A673 (cell line): ENCODE results near the gene NUDCD3. TPM values are rescaled to one million over a fixed set of nuclear protein-coding genes. Genes with fewer than 3 reads are reported as not detected.

Experiments used
- BruUV-seq: library from RNA; stranded (reverse); fragments of 400-500 nt; replicated peaks from 2 replicates; lab custom pipeline; 2021; lab: Mats Ljungman, UMichigan
- CTCF ChIA-PET: fragments of 300-600 bp; sonication (Branson Sonifier 250); formaldehyde crosslinking; loops from one replicate; lab custom pipeline; 2022; ENCODE audit warnings: antibody characterized with exemption; lab: Charles Lee
- POLR2A ChIA-PET: fragments of 300-600 bp; sonication (Branson Sonifier 250); formaldehyde crosslinking; loops from one replicate; lab custom pipeline; 2022; ENCODE audit warnings: antibody characterized with exemption; ENCODE audit not compliant: low non-redundant PET; lab: Charles Lee
- DNase-seq: peaks from one replicate; pipeline ENCODE4 v3.0.0-alpha.2; 2015; ENCODE audit warnings: low spot score
- H3K27ac ChIP-seq: fragments of 200-600 bp; sonication (generic); 2 replicates; pipeline ENCODE4 v1.5.1; 2016; ENCODE audit warnings: mixed run types, low read depth, mild to moderate bottlenecking, mixed read lengths, antibody characterized with exemption, low read length; ENCODE audit not compliant: poor library complexity, severe bottlenecking
- H3K27me3 ChIP-seq: fragments of 200-600 bp; sonication (generic); replicated peaks from 2 replicates; pipeline ENCODE4 v1.6.1; 2017; ENCODE audit warnings: mixed run types, low read depth, mild to moderate bottlenecking, mixed read lengths, antibody characterized with exemption, low read length; ENCODE audit not compliant: insufficient read depth, poor library complexity
- H3K36me3 ChIP-seq: fragments of 200-600 bp; sonication (generic); 2 replicates; pipeline ENCODE4 v1.6.1; 2016; ENCODE audit warnings: mixed run types, mild to moderate bottlenecking, mixed read lengths, antibody characterized with exemption, low read length; ENCODE audit not compliant: insufficient read depth, poor library complexity, severe bottlenecking
- H3K4me1 ChIP-seq: fragments of 200-600 bp; sonication (generic); 2 replicates; pipeline ENCODE4 v1.6.1; 2017; ENCODE audit warnings: mixed run types, mild to moderate bottlenecking, mixed read lengths, antibody characterized with exemption, low read length; ENCODE audit not compliant: insufficient read depth, poor library complexity, severe bottlenecking
- H3K4me3 ChIP-seq: fragments of 200-600 bp; sonication (generic); 2 replicates; pipeline ENCODE4 v1.5.1; 2016; ENCODE audit warnings: low read depth, mixed run types, mild to moderate bottlenecking, mixed read lengths, low read length; ENCODE audit not compliant: poor library complexity, severe bottlenecking
- H3K9me3 ChIP-seq: fragments of 200-600 bp; sonication (generic); 2 replicates; pipeline ENCODE4 v1.6.1; 2016; ENCODE audit warnings: mixed run types, low read depth, mild to moderate bottlenecking, mixed read lengths, antibody characterized with exemption, low read length; ENCODE audit not compliant: poor library complexity, severe bottlenecking
- CTCF ChIP-seq: fragments of 300-800, 200-600 bp; sonication (generic); conservative IDR thresholded peaks from 2 replicates; pipeline ENCODE4 v1.5.1; 2017; ENCODE audit warnings: low read depth, mild to moderate bottlenecking, antibody characterized with exemption, low read length, moderate library complexity, mixed read lengths
- EZH2 ChIP-seq: fragments of 200-600 bp; sonication (generic); IDR thresholded peaks from 2 replicates; pipeline ENCODE4 v1.6.1; 2017; ENCODE audit warnings: borderline replicate concordance, low read depth, mild to moderate bottlenecking, mixed read lengths, antibody characterized with exemption, low read length; ENCODE audit not compliant: poor library complexity, severe bottlenecking
- intact Hi-C: fragments of 100-400 bp; cut with micrococcal nuclease; formaldehyde crosslinking; loops from one replicate; pipeline ENCODE4 v1.10.0; 2022; ENCODE audit not compliant: unreplicated experiment
- total RNA-seq: library from RNA; stranded (reverse); gene quantifications from 2 replicates; pipeline ENCODE4 v1.2.3, GENCODE V29; 2021

Gene NUDCD3
- total RNA-seq, 1 experiment from 2014 or later: 119 TPM

GRCh38 chr7:44455155-44455554 lies 35.3 kb downstream of the NUDCD3 start:
- POLR2A ChIA-PET: no interaction called here
- intact Hi-C loops: no loop called here
- CTCF ChIA-PET: interaction anchor here (0.6 kb wide), 1 partner anchor 205 kb away, joined by 3 read pairs; no protein-coding TSS in a partner anchor
- TF ChIP-seq CTCF: no peak
- TF ChIP-seq EZH2: no peak
- no peak for DNase-seq
- Histone ChIP-seq H3K9me3 (no peaks in the 10 kb centered on the region), H3K4me3 (no peak overlapping the region), H3K27me3 (no peaks in the 10 kb centered on the region), H3K36me3 (no peaks in the 10 kb centered on the region), H3K4me1 (no peaks in the 10 kb centered on the region), H3K27ac (no peak overlapping the region)
- no TSS peak for BruUV-seq

DNA sequence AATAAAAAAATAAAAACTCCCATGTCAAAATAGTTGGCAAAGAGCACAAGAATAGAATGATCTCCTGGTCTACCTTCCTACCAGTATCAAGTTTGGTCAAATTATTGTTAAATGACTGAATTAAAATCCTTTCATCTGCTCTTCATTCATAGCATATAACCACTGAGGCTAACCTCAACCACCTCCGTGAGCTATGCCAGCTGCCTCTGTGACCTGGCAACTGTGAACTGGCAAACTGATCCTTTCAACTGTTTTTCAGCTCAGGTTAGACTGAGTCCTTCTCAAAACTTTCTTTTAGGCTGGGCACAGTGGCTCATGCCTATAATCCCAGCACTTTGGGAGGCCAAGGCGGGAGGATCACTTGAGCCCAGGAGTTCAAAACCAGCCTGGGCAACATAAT lies 36.1 kb downstream of the NUDCD3 start:
- no peaks in the 10 kb centered on the region for H3K27me3 ChIP-seq
- no TSS peak for BruUV-seq
- intact Hi-C loops: no loop called here
- H3K9me3 ChIP-seq: no peaks in the 10 kb centered on the region
- H3K4me1 ChIP-seq: no peaks in the 10 kb centered on the region
- TF ChIP-seq EZH2 (no peak), CTCF (no peak)
- ChIA-PET CTCF (no interaction called here), POLR2A (no interaction called here)
- H3K27ac ChIP-seq: no peak overlapping the region
- no peak overlapping the region for H3K4me3 ChIP-seq
- no peak for DNase-seq
- no peaks in the 10 kb centered on the region for H3K36me3 ChIP-seq

DNA sequence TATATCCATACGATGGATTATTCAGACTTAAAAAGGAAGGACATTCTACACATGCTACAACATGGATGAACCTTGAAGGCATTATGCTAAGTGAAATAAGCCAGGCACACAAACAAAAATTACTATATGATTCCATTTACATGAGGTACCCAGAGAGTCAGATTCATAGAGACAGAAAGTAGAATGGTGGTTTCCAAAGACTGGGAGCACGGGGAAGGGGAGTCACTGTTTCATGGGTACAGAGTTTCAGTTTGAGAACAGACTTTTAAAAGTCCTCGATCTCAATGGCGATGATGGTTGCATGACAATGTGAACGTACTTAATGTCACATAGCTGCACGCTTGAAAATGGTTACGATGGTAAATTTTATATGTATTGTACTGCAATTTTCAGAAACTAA lies 39.3 kb downstream of the NUDCD3 start:
- no peaks in the 10 kb centered on the region for H3K27me3 ChIP-seq
- no peak overlapping the region for H3K4me3 ChIP-seq
- POLR2A ChIA-PET: no interaction called here
- no peaks in the 10 kb centered on the region for H3K9me3 ChIP-seq
- TF ChIP-seq EZH2: no peak
- TF ChIP-seq CTCF: no peak
- DNase-seq: no peak
- no TSS peak for BruUV-seq
- no peaks in the 10 kb centered on the region for H3K4me1 ChIP-seq
- intact Hi-C loops: no loop called here
- H3K36me3 ChIP-seq: no peaks in the 10 kb centered on the region
- H3K27ac ChIP-seq: no peak overlapping the region
- CTCF ChIA-PET: no interaction called here
